ENCODE data around the gene CTIF. TPM values are rescaled to one million over a fixed set of nuclear protein-coding genes. Genes with fewer than 3 reads are reported as not detected.

Gene CTIF
- total RNA-seq, 1 experiment from 2014 or later, result 5.0 TPM

DNA sequence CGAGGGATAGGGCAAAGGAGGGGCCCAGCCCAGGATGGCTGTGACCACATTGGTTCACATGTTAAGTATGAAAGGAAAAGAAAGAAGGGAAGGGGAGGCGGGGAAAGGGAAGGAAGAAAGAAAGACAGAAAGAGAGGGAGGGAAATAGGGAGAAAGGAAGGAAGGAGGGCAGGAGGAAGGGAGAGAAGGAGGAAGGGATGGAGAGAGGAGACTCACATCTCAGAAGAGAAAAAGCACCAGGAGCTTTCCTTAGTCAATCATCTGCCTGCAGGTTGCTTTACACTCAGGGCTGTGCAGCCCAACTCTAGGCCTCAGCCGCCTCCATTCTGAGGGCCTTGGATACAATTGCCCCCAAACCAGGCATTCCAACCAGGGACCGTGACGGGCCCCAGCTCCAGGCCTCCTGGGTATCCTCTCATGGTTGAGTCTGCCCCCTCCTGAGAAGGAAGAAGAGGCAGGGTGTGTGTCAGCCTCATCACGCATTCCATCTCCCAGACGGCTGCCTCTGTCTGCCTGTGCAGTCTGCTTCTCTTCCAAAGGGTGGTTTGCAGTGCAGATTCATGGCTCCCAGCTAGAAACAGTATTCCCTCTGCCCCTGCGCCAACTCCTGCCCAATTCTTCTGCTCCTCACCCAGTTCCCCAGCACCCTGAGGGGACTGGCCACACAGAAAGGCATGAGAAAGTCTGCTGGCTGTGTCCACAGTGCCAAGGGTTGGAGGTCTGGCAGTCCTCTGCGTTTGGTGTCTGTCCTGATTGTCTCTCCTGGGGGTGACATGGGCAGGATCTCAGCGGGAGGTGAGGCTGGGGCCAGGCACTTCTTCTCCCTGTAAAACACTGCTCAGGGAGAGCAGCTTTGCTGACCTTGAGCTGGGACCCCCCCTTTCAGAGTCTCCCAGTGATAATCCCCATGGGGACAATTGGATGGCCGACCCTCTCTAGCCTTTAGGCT, 248.6 kb downstream of the CTIF start:
- no peak for DNase-seq (ENCODE audit: low spot score)

DNA sequence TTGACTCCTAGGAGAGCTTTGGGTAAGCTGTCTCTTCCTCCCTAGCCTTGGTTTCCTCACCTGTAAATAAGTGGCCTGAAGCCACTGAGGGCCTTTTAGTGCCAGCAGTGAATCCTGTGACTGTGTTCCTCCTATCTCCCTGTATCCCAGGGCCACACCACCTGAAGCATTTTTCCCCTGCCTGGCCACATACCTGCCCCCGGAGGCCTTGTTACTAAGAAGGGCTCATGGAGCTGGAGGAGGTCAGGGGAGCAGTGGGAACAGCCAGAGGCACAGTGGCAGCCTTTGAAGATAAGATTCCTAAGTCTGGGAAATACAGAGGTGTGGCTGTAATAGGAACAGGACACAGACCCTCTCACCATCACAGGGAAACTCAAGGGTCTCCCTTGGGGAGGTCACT, 249.5 kb downstream of the CTIF start:
- no peak for DNase-seq (ENCODE audit: low spot score)

DNA sequence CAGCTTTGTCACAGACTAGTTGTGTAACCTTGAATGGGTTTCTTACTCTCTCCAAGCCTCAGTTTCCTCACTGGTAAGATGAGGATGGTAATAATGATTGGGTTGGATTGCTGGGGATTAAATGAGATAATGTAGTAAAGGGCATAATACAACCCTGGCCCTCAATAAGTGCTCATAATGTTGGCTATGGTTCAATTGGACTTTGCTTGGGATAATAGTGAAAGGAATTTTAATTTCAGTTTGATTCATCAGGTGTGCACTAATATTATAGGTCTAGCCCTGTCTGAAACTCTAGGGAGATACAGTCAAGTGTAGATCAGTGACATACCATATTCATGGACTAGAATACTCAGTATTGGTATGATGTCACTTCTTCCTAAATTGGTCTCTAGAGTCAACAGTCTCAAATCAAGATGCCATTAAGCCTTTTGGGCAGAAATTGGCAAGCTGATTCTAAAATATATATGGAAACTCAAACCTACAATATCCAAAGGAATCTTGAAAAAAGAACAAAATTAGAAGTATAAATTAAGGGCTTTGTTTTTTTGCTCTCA, 250.5 kb downstream of the CTIF start:
- DNase-seq (ENCODE audit: low spot score), result no peak

DNA sequence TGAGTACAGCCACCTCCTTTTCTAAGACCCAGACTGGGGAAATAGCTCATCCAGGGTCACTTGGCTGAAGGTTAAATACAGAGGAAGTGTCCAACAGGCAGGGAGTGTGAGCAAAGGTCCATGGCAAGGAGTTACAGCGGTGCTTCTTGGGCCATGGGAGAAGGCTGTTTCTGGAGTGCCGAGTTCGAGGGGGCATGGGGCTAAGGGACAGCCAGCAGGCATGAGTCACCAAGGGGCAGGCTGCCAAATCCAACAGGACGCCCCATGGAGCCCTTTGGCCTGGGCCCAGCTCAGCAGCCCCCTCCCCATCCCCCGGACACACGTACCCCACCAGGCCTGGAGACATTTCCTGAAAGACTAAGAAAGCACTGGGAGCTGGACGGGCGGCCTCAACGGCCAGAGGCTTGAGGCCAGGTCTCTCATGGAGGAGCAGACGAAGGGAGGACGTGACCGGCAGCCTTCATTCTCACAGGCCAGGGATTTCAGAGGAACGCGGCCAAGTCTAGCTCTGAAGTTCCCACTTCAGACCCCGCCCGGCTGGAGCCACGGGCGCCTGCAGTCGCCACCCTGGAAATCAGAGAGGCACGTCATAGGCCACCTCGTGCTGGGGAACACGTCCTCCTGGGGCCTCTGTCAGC, 251.5 kb downstream of the CTIF start:
- DNase-seq (ENCODE audit: low spot score), result no peak

DNA sequence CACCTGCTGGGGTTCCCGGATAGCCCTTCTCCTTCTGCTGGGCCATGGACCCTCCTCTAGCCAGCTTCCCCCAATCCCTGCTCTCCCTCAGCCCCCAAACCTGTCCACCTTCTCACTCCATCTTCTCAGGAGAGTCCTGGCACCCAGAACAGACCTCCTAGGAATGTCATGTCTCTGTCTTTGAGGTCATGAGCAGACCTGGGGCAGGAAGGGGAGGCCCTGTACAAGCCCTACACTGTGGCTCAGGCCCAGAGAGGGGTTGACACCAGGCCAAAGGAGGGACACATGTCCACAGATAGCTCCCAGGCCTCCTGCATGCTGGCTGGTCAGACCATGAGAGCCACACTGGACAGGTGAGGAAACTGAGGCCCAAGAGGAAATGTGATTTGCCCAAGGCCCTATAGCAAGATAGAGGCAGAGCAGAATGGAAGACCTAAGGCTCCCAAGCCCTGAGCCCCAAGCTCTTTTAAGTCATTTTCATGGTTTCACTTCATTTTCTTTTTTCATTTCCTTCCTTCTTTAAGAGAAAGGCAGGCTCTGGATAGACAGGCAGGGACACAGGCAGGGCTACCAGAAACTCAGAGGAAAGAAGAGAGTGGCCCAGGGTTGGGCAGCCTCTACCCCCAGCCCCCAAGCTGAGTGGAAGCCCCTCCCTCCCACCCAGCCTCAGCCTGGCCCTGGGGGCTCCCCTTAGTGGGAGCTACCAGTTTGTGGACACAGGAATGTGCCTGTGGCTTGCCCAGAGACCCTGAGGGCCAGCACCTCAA, 252.2 kb downstream of the CTIF start:
- DNase-seq (ENCODE audit: low spot score), result no peak

DNA sequence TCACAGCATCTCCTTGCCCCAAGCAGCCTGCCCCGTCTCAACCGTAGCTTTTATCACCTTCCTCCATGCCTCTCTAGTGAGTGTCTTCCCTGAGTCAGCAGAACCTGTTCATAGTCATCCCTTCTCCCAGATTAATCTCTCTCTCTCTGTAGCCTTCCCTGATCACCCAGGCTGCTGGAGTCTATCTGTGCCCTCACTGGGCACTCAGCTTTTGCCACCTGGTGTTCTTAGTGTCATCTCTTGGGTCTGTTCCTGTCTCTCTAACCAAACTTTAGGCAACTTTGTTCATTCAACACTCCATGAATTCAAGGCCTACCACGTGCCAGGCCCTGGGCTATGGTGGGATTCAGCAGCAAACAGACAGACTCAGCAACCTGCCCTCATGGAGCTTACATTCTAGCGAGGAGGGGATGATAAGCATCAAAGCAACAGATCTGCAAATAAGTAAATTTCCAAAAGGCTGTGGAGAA, 252.8 kb downstream of the CTIF start:
- no peak for DNase-seq (ENCODE audit: low spot score)

DNA sequence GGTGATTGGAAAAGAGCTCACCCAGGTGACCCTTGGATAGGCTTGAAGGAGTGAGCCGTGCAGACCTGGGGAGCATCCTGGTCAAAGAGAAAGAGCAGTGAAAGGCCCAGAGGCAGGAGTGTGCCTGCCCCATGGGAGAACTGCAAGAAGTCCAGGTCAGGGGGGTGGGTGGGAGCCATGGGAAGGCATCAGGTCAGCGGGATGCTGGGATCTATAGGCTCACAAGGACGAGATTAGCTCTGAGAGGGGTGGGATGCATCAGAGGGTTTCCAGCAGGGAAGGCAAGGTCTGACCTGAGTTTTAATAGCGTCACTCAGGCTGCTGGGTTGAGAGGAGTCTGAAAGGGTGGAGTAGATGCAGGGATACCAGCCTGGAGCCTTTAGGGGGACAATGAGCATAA, 253.3 kb downstream of the CTIF start:
- DNase-seq (ENCODE audit: low spot score), result no peak

DNA sequence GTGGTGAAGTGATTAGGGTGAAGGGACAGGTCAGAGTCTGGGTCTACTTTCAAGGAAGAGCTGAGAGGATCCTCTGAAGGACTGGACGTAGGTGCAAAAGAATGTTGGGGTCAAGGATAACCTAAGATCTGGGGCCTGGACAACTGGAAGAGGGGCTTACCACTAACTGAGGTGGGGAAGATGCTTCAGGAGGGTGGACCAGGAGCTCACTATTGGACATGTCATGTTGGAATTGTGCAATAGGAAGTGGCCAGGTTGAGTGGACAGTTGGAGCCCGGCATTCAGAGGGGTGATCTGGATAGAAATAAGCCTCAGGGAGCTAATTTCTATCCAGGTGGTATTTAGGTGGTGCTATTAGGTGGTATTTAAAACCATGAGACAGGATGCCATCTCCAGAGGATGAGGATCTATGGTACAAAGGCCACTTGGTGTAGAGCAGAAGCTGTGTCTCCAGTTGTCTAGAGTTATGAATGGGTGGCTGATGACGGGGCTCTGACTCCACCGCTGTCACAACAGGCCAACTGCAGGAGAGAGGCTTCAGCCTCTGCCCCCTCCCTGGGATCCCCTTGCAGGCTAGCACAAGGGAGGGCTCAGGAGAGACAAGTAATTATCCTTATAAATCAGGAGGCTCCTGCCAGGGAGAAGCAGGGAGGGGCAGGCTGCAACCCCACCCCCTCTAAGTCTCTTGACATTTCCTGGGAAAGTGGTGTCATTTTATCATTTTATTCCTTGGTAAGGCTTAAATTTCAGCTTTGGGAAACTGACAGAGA, 254.0 kb downstream of the CTIF start:
- no peak for DNase-seq (ENCODE audit: low spot score)

DNA sequence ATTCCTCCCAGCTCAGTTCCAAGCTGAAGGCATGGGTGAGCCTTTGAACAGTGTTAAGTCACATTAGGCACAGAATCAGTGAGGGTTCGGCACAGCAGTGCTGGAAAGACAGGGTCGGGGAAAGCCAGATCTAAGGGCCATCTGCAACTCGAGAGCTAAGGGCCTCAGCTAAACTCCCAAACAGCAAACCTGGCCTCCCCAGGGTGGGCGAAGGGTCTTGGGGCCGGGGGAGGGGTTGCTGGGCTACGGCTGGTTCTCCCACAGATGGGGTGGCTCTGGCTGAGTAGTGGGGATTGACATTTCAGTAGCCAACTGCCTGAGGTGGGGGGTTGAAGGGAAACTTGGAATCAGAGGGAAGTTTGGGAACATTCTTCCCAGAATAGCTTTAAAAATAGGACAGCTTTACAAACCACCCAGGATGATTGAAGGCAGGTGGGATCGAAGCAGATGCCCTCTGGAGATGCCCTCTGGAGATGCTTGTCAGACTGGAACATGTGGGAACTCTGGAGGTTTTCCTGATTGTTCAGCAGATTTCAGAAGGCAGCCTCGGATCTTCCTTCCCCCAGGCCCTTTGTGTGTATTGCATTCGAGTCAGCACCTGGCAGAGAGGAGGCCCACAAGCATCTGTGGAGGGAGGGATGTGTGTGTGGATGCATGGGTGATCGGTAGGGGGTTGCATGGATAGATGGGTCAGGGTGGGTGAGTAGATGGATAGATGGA, 255.6 kb downstream of the CTIF start:
- DNase-seq (ENCODE audit: low spot score), result no peak

DNA sequence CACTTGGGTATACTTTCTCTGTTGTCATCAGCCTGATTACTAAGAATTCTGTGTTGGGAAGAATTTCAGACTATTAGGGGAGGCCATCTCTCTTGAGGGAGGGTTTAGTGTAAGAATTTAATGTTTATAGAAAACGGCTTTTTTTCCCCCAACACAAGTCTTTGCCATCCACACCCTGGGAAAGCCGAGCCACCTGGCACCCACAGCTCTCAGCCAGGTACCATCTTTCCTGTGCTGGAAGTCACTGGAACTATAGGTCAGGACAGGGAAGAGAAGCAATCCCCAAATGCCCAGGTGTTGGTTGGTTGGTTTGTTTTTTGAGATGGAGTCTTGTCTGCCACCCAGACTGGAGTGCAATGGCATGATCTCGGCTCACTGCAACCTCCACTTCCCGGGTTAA, 256.9 kb downstream of the CTIF start:
- DNase-seq (ENCODE audit: low spot score), result no peak

DNA sequence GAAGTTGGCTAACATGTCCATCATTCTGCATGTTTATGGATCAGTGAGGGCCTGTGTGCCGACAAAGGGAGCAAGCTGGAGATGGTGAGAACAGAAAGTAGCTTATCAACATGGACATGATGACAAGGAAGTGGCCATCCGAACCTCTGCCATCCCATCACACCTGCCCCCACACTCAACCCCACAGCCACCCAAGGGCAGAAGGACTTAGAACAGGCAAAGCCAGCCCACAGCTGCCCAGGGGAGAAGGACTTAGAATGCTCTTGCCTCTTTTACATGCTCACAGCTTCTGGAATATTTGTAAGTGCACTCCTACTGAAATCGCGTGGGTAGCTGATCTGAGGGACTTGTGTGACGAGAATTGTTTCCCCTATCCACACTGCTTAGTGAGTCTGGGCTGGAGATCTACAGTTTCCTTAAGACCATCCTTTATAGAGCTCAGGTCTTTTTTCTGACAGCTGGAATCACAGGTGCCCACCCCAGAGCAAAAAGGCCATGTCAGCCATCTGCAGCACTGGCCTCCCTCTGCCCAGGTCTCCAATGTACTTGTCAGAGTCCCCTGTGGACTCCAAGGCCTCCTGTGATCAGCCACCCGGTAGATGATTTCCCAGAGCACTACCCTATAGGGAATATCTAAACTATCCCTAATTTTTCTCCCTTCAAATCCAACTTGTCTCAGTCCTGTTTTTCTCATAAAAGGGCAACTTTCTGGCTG, 257.8 kb downstream of the CTIF start:
- DNase-seq (ENCODE audit: low spot score), result no peak

DNA sequence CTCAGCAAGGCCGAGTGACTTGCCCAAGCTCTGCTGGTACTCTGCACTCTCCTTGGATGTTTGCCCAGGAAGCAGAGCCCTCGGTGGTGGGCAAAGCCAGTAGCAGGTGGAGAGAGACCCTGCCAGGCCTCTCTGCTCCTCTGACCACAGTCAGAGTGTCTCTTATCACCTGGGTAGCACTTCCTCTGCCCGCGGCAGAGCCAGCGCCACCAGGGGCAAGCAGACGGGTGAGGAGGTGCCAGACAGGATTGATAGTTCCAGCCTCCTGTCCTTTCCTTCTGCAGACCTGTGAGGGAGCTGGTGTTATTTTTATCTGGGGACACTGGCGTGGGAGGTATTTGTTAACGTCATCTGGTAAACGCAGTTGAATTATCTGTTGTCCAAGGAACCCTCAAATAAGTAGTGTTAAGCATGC, 259.0 kb downstream of the CTIF start:
- DNase-seq (ENCODE audit: low spot score), result no peak

DNA sequence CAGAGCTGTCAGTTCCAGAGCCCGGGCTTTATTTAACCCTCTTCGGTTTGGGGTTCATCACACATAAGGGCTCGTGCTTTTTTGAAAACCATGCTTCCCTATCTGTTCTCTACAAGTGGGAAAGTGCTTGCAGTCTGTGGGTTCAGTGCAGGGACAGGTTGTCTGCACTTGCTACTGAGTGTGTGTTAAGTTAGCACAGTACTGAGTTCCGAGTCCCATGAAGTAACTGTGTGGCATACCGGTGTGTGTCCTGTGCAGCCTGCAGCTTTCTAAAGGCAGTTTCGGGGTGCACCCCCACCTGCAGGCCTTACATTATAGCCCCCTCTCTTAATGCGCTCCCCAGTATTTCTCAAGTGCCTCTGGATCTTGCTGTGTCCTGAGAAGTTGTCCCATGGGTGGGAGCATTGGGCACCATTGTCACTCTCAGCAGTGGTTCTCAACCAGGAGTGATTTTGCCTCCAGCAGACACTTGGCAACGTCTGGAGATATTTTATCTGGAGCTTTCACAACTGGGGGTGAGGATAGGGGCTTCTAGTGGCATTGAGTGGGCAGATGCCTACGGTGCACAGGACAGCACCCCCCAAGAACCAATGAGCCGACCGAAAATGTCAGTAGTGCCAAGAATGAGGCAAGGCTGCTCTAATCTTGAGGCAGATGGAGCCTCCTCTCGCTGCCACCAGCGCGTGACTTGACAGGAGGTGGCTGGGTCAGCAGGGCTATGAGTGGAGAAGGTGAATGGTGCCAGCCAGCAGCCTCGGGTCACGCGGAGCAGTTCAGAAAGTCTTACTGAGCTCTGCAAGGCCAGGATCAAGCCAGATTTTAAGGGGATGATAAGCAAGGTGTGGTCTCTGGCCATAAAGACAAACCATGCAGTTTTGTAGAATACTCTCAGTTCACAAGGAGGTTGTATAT, 259.8 kb downstream of the CTIF start:
- DNase-seq (ENCODE audit: low spot score), result no peak

DNA sequence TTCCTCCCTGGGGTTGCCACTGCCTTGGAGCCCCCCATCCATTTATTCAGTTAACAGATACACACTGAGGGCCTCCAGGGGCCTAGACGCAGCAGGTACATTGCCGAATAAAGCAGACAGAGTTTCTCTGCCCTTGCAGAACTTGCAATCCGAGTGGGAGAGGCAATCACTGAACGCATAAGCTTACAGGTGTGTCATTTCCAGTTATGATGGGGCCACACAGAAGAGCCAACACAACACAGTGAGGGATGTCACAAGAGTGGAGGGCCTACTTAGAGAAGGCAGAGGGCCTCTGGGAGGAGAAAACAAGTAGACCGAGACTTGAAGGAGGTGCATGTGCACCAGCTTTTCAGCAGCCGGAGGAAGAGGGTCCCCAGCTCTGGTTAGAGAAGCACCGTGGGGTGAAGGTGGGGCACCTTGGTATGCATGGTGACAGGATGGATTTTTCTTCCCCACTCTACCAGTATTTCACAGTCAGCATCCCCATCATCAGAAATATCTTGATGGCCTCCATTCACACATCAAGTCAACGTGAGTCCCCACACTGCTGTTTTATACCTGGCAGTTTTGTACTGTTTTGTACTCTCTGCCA, 261.0 kb downstream of the CTIF start:
- DNase-seq (ENCODE audit: low spot score), result no peak

DNA sequence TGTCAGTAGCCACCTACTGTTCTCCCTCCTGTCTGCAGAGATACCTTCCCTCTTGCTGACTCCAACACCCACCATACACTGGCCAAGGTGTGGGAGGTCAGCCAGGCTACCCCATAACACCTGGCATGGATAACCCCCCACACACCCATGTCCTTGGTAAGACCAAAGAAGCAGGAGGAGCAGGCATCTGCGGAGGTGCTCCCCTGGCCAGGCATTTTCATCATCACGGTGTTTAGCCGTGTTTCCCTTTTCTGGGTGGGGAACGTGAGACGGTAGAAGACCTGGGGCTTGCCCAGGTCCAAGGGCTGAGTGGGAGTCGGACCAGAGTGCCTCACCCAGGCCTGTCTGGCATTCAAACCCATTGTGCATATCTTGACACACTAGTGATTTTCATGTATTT, 261.6 kb downstream of the CTIF start:
- DNase-seq (ENCODE audit: low spot score), result no peak

DNA sequence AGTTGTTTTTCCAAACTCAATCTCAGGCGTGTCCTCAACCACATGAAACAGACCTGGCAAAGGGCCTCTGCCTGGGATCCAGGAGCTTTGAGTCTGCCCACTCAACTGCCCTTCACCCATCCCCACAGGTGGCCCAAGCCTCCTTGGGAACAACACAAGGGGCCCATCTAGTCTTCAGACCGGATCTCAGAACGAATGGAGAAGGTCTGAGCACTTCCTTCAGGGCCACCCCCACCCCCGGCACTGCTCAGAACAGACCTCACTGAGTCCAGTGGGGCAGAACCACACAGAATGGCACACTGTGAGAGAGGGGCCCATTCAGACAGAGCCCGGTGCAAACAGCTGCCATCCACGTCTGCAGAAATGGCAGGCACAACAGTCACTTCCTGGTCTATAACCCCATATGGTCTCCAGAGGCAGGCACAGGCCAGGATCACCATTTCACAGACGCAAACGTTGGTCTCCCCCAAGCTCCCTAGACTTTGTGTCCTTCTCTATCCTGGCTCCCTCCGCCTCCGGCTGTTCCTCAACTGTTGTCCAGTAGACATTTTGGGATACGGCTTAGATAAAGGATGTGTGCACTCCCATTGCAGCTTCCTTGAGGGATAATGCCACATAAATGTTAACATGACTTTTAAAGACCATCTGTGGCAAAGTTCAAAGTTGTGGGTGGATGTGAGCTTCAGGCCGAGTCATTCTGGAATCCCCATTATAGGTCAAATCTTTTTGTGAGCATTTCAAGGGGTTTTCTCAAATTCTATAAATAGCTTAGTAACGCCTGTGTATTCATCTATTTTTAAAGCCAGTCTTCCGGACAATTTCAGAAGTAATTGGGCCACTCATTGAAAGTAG, 262.3 kb downstream of the CTIF start:
- DNase-seq (ENCODE audit: low spot score), result no peak

DNA sequence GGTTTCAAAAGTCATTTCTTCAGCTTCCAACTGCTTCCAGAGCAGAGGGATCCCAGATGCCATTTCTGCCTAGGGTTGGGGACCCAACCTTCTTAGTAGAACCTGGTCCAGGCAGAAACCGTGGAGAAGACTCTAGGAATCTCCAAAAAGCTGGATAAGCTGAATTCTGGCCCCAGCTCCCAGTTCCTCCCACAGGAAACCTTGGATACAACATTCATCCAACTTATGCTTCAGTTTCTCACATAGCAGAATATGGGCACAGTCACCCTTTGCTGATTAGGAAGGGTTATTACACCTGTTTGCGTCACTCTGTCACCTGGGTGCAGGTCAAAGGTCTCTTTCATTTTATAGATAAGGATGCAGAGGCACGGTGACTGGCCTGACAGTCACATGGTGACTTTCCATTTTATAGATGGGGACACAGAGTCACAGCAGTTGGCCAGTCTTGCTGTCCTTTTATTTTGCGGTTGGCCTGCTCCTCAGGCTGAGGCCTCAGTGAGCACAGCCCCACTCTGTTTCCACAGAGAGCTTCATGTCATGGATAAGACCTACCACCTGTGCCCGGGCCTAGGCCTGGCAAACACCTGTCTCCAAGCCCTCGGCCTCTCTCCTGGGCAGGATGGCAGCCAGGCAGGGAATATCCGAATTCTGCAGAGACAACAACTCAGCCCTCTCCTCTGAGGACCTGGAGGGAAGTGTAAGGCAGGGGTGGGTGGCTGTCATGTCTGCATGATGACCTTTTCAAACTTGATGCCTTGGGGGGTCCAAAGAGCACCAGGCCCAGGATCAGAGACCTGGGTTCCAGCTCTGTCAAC, 263.1 kb downstream of the CTIF start:
- DNase-seq (ENCODE audit: low spot score), result no peak

Measured in H4 (cell line).